ENCODE measurements around the gene BICRAL. TPM values are rescaled to one million over a fixed set of nuclear protein-coding genes. Genes with fewer than 3 reads are reported as not detected.
A peak's percentile ranks its signal among the peaks of the same experiment; 100 is the strongest.
"Not testable (repeated sequence)": the region's sequence is repeated elsewhere in the genome, so short reads cannot be mapped to it uniquely, and the experiment has no call there.

Gene BICRAL
- total RNA-seq, 1 donor, result 9.4 TPM

- no peak overlapping the region for H2AFZ ChIP-seq (ENCODE audit: low read length)
- no peaks in the 10 kb centered on the region for H3K27me3 ChIP-seq (ENCODE audit: insufficient read depth, low read length)
- no peak for TF ChIP-seq CTCF (IDR thresholded peaks at IDR 0.05; ENCODE audit: extremely low read depth, low read depth, low read length)
- no peaks in the 10 kb centered on the region for H3K9me3 ChIP-seq (ENCODE audit: low read depth, low read length)
- peaks cover 2% of the 10 kb centered on the region for H3K79me2 ChIP-seq (ENCODE audit: insufficient read depth, low read length)
- H4K20me1 ChIP-seq (ENCODE audit: insufficient read depth, low read length), result peaks cover 2% of the 10 kb centered on the region
- no peak overlapping the region for H3K4me2 ChIP-seq (ENCODE audit: insufficient read depth, low read length)
- H3K36me3 ChIP-seq (ENCODE audit: insufficient read depth, low read length), result no peaks in the 10 kb centered on the region
- DNase-seq (ENCODE audit: insufficient read length, low spot score, missing footprints), result no peak
- H3K4me3 ChIP-seq (ENCODE audit: insufficient read depth, low read length), result no peak overlapping the region
- no peak overlapping the region for H3K27ac ChIP-seq (ENCODE audit: low read depth, low read length)
- H3K4me1 ChIP-seq (ENCODE audit: insufficient read depth, low read length), result peaks cover 5% of the 10 kb centered on the region
These were observed 23.5 kb downstream of the BICRAL start for GRCh38 chr6:42805297-42805861.

GRCh38 chr6:42806359-42806758, 24.5 kb downstream of the BICRAL start:
- not testable (repeated sequence) for DNase-seq (ENCODE audit: insufficient read length, low spot score, missing footprints); H3K4me1 ChIP-seq (ENCODE audit: insufficient read depth, low read length); H3K79me2 ChIP-seq (ENCODE audit: insufficient read depth, low read length); H4K20me1 ChIP-seq (ENCODE audit: insufficient read depth, low read length); H3K27me3 ChIP-seq (ENCODE audit: insufficient read depth, low read length); H3K36me3 ChIP-seq (ENCODE audit: insufficient read depth, low read length); H2AFZ ChIP-seq (ENCODE audit: low read length); H3K27ac ChIP-seq (ENCODE audit: low read depth, low read length); H3K4me2 ChIP-seq (ENCODE audit: insufficient read depth, low read length); H3K4me3 ChIP-seq (ENCODE audit: insufficient read depth, low read length); H3K9me3 ChIP-seq (ENCODE audit: low read depth, low read length)

- Histone ChIP-seq H3K27ac (ENCODE audit: low read depth, low read length) (no peak overlapping the region), H3K4me2 (ENCODE audit: insufficient read depth, low read length) (no peak overlapping the region), H3K27me3 (ENCODE audit: insufficient read depth, low read length) (no peaks in the 10 kb centered on the region), H3K4me3 (ENCODE audit: insufficient read depth, low read length) (no peak overlapping the region), H3K79me2 (ENCODE audit: insufficient read depth, low read length) (no peaks in the 10 kb centered on the region), H3K4me1 (ENCODE audit: insufficient read depth, low read length) (no peaks in the 10 kb centered on the region), H2AFZ (ENCODE audit: low read length) (no peak overlapping the region), H4K20me1 (ENCODE audit: insufficient read depth, low read length) (peaks cover 2% of the 10 kb centered on the region), H3K9me3 (ENCODE audit: low read depth, low read length) (no peaks in the 10 kb centered on the region), H3K36me3 (ENCODE audit: insufficient read depth, low read length) (no peaks in the 10 kb centered on the region)
- TF ChIP-seq CTCF (IDR thresholded peaks at IDR 0.05; ENCODE audit: extremely low read depth, low read depth, low read length), result no peak
- peak; percentile 23 for DNase-seq (ENCODE audit: insufficient read length, low spot score, missing footprints)
These were observed 26.9 kb downstream of the BICRAL start for GRCh38 chr6:42808492-42809483.

- no peak for TF ChIP-seq CTCF (IDR thresholded peaks at IDR 0.05; ENCODE audit: extremely low read depth, low read depth, low read length)
These were observed 31.3 kb downstream of the BICRAL start for GRCh38 chr6:42813074-42813645.

More at GRCh38 chr6:42813074-42813645, 31.3 kb downstream of the BICRAL start:
- Histone ChIP-seq H4K20me1 (ENCODE audit: insufficient read depth, low read length) (peaks cover 2% of the 10 kb centered on the region), H3K27me3 (ENCODE audit: insufficient read depth, low read length) (no peaks in the 10 kb centered on the region), H3K4me2 (ENCODE audit: insufficient read depth, low read length) (no peak overlapping the region), H3K9me3 (ENCODE audit: low read depth, low read length) (no peaks in the 10 kb centered on the region), H2AFZ (ENCODE audit: low read length) (no peak overlapping the region), H3K36me3 (ENCODE audit: insufficient read depth, low read length) (no peaks in the 10 kb centered on the region), H3K4me1 (ENCODE audit: insufficient read depth, low read length) (no peaks in the 10 kb centered on the region), H3K79me2 (ENCODE audit: insufficient read depth, low read length) (no peaks in the 10 kb centered on the region), H3K4me3 (ENCODE audit: insufficient read depth, low read length) (no peak overlapping the region), H3K27ac (ENCODE audit: low read depth, low read length) (no peak overlapping the region)
- no peak for DNase-seq (ENCODE audit: insufficient read length, low spot score, missing footprints)
